IMR-90 (cell line): Measurements from ENCODE around the gene GAS7. TPM values are rescaled to one million over a fixed set of nuclear protein-coding genes. Genes with fewer than 3 reads are reported as not detected.

Source experiments
- CTCF ChIP-seq: conservative IDR thresholded peaks from 2 replicates; pipeline ENCODE4 v1.5.1; 2012; ENCODE audit warnings: mild to moderate bottlenecking, low read depth, low read length, improper control_type of control experiment
- polyA plus RNA-seq, 3 experiments: library from polyadenylated mRNA; depleted of rRNA; stranded (reverse); fragments of >200 nt; gene quantifications; 2 replicates each; pipeline ENCODE4 v1.2.3, GENCODE V29; 2012; ENCODE audit warnings: low replicate concordance in 1 of 3
- total RNA-seq: library from RNA; depleted of rRNA; stranded (reverse); fragments of >200 nt; gene quantifications from 2 replicates; pipeline ENCODE4 v1.2.3, GENCODE V29; 2012

The GAS7 gene
- total and polyA plus RNA-seq, 2 of the 4 experiments (the other 2 are of a cell fraction): 4.6 to 5.0 TPM

DNA sequence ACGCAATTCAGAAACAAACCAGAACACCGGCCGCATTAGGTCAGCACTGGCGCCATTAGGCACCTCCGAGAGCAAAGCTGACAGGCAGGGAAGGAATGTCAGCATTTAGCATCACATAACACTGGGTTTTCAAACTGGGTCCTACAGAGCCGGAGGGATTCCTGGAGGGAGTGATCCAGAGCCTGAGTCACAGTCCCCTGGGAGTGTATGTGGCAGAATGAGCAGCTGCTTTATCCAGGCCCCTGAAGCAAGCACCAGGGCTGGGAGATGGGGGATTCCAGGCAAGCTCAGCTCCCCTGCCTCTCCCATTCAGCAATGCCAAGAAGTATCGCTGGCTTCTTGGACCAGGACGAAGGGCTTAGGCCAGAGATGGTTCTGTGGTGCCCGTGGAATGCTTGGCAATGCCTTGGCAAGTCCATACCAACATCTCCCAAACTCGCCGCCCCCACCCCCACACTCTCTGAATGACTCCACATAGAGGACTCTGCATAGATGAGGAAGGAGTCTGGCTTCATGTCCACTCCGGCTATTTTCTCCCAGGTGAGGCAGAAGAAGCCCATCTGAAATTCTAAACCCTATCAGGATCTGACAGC is 20.4 kb downstream of the GAS7 start (continued):
- no peak for TF ChIP-seq CTCF
